CD14-positive monocyte (primary cell): Measurements from ENCODE around the gene GABBR2. TPM values are rescaled to one million over a fixed set of nuclear protein-coding genes. Genes with fewer than 3 reads are reported as not detected.

Experiments
- DNase-seq, 3 donors: peaks; one replicate each; pipeline ENCODE4 v3.0.0-alpha.2; 2011 to 2022
- H2AFZ ChIP-seq: 2 replicates; pipeline ENCODE4 v1.6.0; 2012; ENCODE audit warnings: mild to moderate bottlenecking, low read depth, low read length, inconsistent platforms; ENCODE audit not compliant: insufficient read depth, poor library complexity, severe bottlenecking
- H3K27ac ChIP-seq, 2 donors: 1 replicate in 1 of 2; 2 replicates in 1 of 2; pipeline ENCODE4 v1.5.1; 2012 to 2013; ENCODE audit warnings: low read length in 2 of 2, control low read depth in 1 of 2, inconsistent platforms in 1 of 2, low read depth in 1 of 2, mild to moderate bottlenecking in 1 of 2
- H3K27me3 ChIP-seq, 2 donors: one replicate each; pipeline versions ENCODE4 v1.6.0 to v1.6.1; 2011 to 2013; ENCODE audit warnings: low read length in 2 of 2; ENCODE audit not compliant: control insufficient read depth in 2 of 2, insufficient read depth in 2 of 2
- H3K36me3 ChIP-seq, 2 donors: replicated peaks in 1 of 2; 1 replicate in 1 of 2; 2 replicates in 1 of 2; pipeline versions ENCODE4 v1.5.1 to v1.6.1; 2012 to 2013; ENCODE audit warnings: low read length in 2 of 2, control low read depth in 1 of 2, inconsistent platforms in 1 of 2, mild to moderate bottlenecking in 1 of 2; ENCODE audit not compliant: insufficient read depth in 2 of 2, control insufficient read depth in 1 of 2
- H3K4me1 ChIP-seq, 2 donors: 1 replicate in 1 of 2; 2 replicates in 1 of 2; pipeline versions ENCODE4 v1.5.1 to v1.6.1; 2012 to 2013; ENCODE audit warnings: low read length in 2 of 2, control low read depth in 1 of 2, inconsistent platforms in 1 of 2, mild to moderate bottlenecking in 1 of 2, moderate library complexity in 1 of 2; ENCODE audit not compliant: insufficient read depth in 2 of 2, control insufficient read depth in 1 of 2
- H3K4me2 ChIP-seq: replicated peaks from 2 replicates; pipeline ENCODE3; 2012; ENCODE audit warnings: low read length, moderate library complexity, mild to moderate bottlenecking; ENCODE audit not compliant: poor library complexity, severe bottlenecking; ENCODE audit errors: extremely low read depth
- H3K4me3 ChIP-seq, 3 experiments: fragments of 200-600 bp in 1 of 3; sonication (generic) in 1 of 3; replicated peaks in 1 of 3; 1 replicate in 2 of 3; 2 replicates in 1 of 3; pipeline ENCODE4 v1.5.1; 2011 to 2013; ENCODE audit warnings: low read length in 3 of 3, mild to moderate bottlenecking in 3 of 3, control low read depth in 2 of 3, low read depth in 2 of 3, inconsistent platforms in 1 of 3, moderate library complexity in 1 of 3
- H3K79me2 ChIP-seq: 2 replicates; pipeline ENCODE4 v1.6.0; 2012; ENCODE audit warnings: mild to moderate bottlenecking, control low read depth, inconsistent platforms, low read length, moderate library complexity; ENCODE audit not compliant: insufficient read depth
- H3K9ac ChIP-seq: 2 replicates; pipeline ENCODE4 v1.6.0; 2017; ENCODE audit warnings: low read length, mild to moderate bottlenecking; ENCODE audit not compliant: insufficient read depth, poor library complexity, severe bottlenecking
- H3K9me3 ChIP-seq, 2 donors: replicated peaks in 1 of 2; 1 replicate in 1 of 2; 2 replicates in 1 of 2; pipeline versions ENCODE4 v1.5.1 to v1.6.1; 2012 to 2013; ENCODE audit warnings: low read length in 2 of 2, control low read depth in 1 of 2; ENCODE audit not compliant: control insufficient read depth in 1 of 2, insufficient read depth in 1 of 2
- H4K20me1 ChIP-seq: 2 replicates; pipeline ENCODE4 v1.6.0; 2012; ENCODE audit warnings: mild to moderate bottlenecking, low read length, control low read depth, moderate library complexity; ENCODE audit not compliant: insufficient read depth
- H3K27ac Mint-ChIP-seq, 7 donors: one replicate each; pipeline ENCODE4 v1.8.0; 2020; ENCODE audit warnings: mild to moderate bottlenecking in 7 of 7, mixed read lengths in 7 of 7, moderate library complexity in 6 of 7, inconsistent platforms in 2 of 7
- H3K27me3 Mint-ChIP-seq, 3 donors: one replicate each; pipeline ENCODE4 v1.8.0; 2021 to 2022; ENCODE audit warnings: low read depth in 3 of 3, mild to moderate bottlenecking in 3 of 3, mixed read lengths in 3 of 3, moderate library complexity in 3 of 3, inconsistent platforms in 1 of 3
- H3K36me3 Mint-ChIP-seq, 2 donors: one replicate each; pipeline ENCODE4 v1.8.0; 2020; ENCODE audit warnings: mixed read lengths in 2 of 2, inconsistent platforms in 1 of 2, mild to moderate bottlenecking in 1 of 2
- H3K4me1 Mint-ChIP-seq: one replicate; pipeline ENCODE4 v1.8.0; 2020; ENCODE audit warnings: mild to moderate bottlenecking, mixed read lengths
- H3K4me3 Mint-ChIP-seq, 2 donors: one replicate each; pipeline ENCODE4 v1.8.0; 2020; ENCODE audit warnings: mild to moderate bottlenecking in 2 of 2, mixed read lengths in 2 of 2, moderate library complexity in 1 of 2
- H3K9me3 Mint-ChIP-seq, 7 donors: one replicate each; pipeline ENCODE4 v1.8.0; 2020 to 2022; ENCODE audit warnings: mixed read lengths in 7 of 7, mild to moderate bottlenecking in 6 of 7, moderate library complexity in 6 of 7, inconsistent platforms in 2 of 7
- CTCF ChIP-seq: fragments of 200-600 bp; IDR thresholded peaks from one replicate; pipeline ENCODE4 v1.8.0; 2022; ENCODE audit warnings: antibody characterized with exemption, mild to moderate bottlenecking
- WGBS: methylation state at CpG from one replicate; pipeline ENCODE4 v1.1.5; 2013; ENCODE audit warnings: missing lambda C conversion rate; ENCODE audit not compliant: insufficient coverage; 5-methylcytosine and 5-hydroxymethylcytosine counted together
- intact Hi-C, 2 donors: fragments of 100-400 bp; cut with micrococcal nuclease; formaldehyde crosslinking; loops; one replicate each; pipeline versions ENCODE4 v1.15.0 to v1.15.1; 2023
- polyA plus RNA-seq, 3 donors: library from polyadenylated mRNA; depleted of rRNA in 1 of 3; unstranded in 2 of 3; stranded (reverse) in 1 of 3; fragments of 300-500 nt in 2 of 3; fragments of >200 nt in 1 of 3; fragmentation: Illumina TruSeq in 2 of 3; gene quantifications; 1 replicate in 2 of 3; 2 replicates in 1 of 3; pipeline ENCODE4 v1.2.3, GENCODE V29; 2012 to 2021

The GABBR2 gene
- polyA plus RNA-seq, 3 donors = not detected

DNA sequence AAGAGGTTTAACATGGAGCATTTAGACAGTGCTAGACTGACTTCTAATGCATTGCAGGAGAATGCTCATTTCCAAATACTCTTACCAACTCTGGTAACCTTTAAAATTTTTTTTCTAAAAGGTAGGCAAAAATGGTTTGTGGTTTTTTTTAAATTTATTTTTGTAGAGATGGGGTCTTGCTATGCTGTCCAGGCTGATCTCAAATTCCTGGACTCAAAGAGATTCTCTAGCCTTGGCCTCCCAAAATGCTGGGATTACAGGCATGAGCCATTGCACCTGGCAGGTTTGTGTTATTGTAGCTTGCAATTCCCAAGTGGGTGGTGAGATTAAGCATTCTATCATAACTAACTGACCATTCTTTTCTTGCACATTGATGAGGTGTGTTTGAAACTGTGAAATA is 410.3 kb downstream of the GABBR2 start:
- intact Hi-C loops = no loop called here
- Mint-ChIP-seq H3K4me1 (no peaks in the 10 kb centered on the region), H3K4me3 (no peak overlapping the region), H3K27ac (no peak overlapping the region), H3K36me3 (no peaks in the 10 kb centered on the region), H3K27me3 (peaks cover 2 to 7% (median 3%) of the 10 kb centered on the region in 3 donors), H3K9me3 (no peaks in the 10 kb centered on the region)
- H2AFZ ChIP-seq = no peak overlapping the region
- no peak overlapping the region for H3K4me2 ChIP-seq
- no peak overlapping the region for H3K9ac ChIP-seq
- TF ChIP-seq CTCF = no peak
- no peaks in the 10 kb centered on the region for H3K27me3 ChIP-seq
- no peaks in the 10 kb centered on the region for H3K36me3 ChIP-seq
- no peak for DNase-seq
- no peak overlapping the region for H3K27ac ChIP-seq
- H3K4me3 ChIP-seq = no peak overlapping the region
- no peaks in the 10 kb centered on the region for H4K20me1 ChIP-seq
- H3K4me1 ChIP-seq = no peaks in the 10 kb centered on the region
- no peaks in the 10 kb centered on the region for H3K9me3 ChIP-seq
- H3K79me2 ChIP-seq = no peaks in the 10 kb centered on the region

DNA sequence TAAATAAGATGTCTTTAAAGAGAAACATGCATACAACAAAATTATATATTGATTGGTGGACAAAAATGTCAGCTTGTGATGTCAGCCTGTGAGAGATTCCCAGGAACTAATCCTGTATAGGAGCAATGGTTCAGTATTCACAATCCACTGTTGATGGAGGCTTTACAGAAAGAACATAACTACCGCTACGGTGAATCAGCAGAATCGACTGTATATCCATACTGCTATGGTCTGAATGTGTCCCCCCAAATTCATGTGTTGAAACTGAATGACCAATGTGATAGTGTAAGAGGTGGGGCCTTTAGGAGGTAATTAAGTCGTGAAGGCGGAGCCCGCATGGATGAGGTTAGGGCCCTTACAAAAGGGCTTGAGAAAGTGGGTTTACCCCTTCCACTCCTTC is 412.9 kb downstream of the GABBR2 start:
- H3K4me2 ChIP-seq = no peak overlapping the region
- no peaks in the 10 kb centered on the region for H3K36me3 ChIP-seq
- Mint-ChIP-seq H3K27me3 (peaks cover 2 to 9% (median 3%) of the 10 kb centered on the region in 3 donors), H3K9me3 (peaks cover 0 to 2% (median 0%) of the 10 kb centered on the region in 7 donors), H3K4me3 (no peak overlapping the region), H3K27ac (no peak overlapping the region), H3K36me3 (no peaks in the 10 kb centered on the region), H3K4me1 (no peaks in the 10 kb centered on the region)
- H2AFZ ChIP-seq = no peak overlapping the region
- TF ChIP-seq CTCF = no peak
- H3K27ac ChIP-seq = no peak overlapping the region
- no peak for DNase-seq
- H3K4me1 ChIP-seq = no peaks in the 10 kb centered on the region
- no peak overlapping the region for H3K4me3 ChIP-seq
- no peaks in the 10 kb centered on the region for H3K27me3 ChIP-seq
- no peaks in the 10 kb centered on the region for H3K9me3 ChIP-seq
- 83% methylated on average over 3 of the region's 6 CpGs for WGBS
- intact Hi-C loops = no loop called here
- no peak overlapping the region for H3K9ac ChIP-seq
- H3K79me2 ChIP-seq = no peaks in the 10 kb centered on the region
- H4K20me1 ChIP-seq = no peaks in the 10 kb centered on the region
